Esophagus muscularis mucosa (tissue), 4 donors: ENCODE measurements around the gene DMAC2L. TPM values are rescaled to one million over a fixed set of nuclear protein-coding genes. Genes with fewer than 3 reads are reported as not detected.

Source experiments
- DNase-seq: peaks from one replicate; pipeline ENCODE4 v3.0.0-alpha.2; 2017; ENCODE audit errors: extremely low spot score
- H3K27ac ChIP-seq, 4 donors: fragments of 200-600 bp; sonication (generic); replicated peaks in 1 of 4; 1 replicate in 3 of 4; 2 replicates in 1 of 4; pipeline ENCODE4 v1.5.1; 2016 to 2019; ENCODE audit warnings: mild to moderate bottlenecking in 1 of 4
- H3K27me3 ChIP-seq, 4 donors: fragments of 200-600 bp; sonication (generic); one replicate each; pipeline versions ENCODE4 v1.5.1 to v1.6.0; 2016 to 2019
- H3K36me3 ChIP-seq, 4 donors: fragments of 200-600 bp; sonication (generic); one replicate each; pipeline ENCODE4 v1.5.1; 2016 to 2019
- H3K4me1 ChIP-seq, 4 donors: fragments of 200-600 bp; sonication (generic); one replicate each; pipeline ENCODE4 v1.5.1; 2016 to 2019
- H3K4me3 ChIP-seq, 4 donors: fragments of 200-600 bp; sonication (generic); 1 replicate in 2 of 4; 2 replicates in 2 of 4; pipeline ENCODE4 v1.5.1; 2016 to 2019; ENCODE audit warnings: mild to moderate bottlenecking in 4 of 4, moderate library complexity in 1 of 4
- H3K9me3 ChIP-seq, 4 donors: fragments of 200-600 bp; sonication (generic); 1 replicate in 3 of 4; 2 replicates in 1 of 4; pipeline ENCODE4 v1.5.1; 2016 to 2019
- EP300 ChIP-seq: sonication (generic); formaldehyde crosslinking; IDR thresholded peaks from one replicate; pipeline ENCODE4 v1.6.1; 2017; ENCODE audit warnings: antibody characterized with exemption
- POLR2A ChIP-seq: fragments of 450-650 bp; IDR thresholded peaks from one replicate; pipeline ENCODE4 v1.6.1; 2017; ENCODE audit warnings: antibody characterized with exemption, moderate library complexity, mild to moderate bottlenecking, low read depth
- POLR2AphosphoS5 ChIP-seq, 2 donors: sonication (generic); formaldehyde crosslinking; IDR thresholded peaks; one replicate each; pipeline ENCODE4 v1.6.1; 2017; ENCODE audit warnings: antibody characterized with exemption in 2 of 2
- WGBS: methylation state at CpG from one replicate; pipeline ENCODE4 v1.1.5; 2018; 5-methylcytosine and 5-hydroxymethylcytosine counted together
- intact Hi-C: fragments of 100-400 bp; cut with DNase I; formaldehyde crosslinking; loops from one replicate; pipeline ENCODE4 v1.15.1; 2023
- total RNA-seq, 4 donors: library from RNA; depleted of rRNA; stranded (reverse); fragments of >200 nt; gene quantifications; one replicate each; pipeline versions ENCODE4 v1.1.0 to v1.2.1, GENCODE V29; 2016
- TF ChIP-seq, protein P1 (sequence below), 3 experiments: fragments of 200-600 bp in 2 of 3; fragments of 450-650 bp in 1 of 3; sonication (generic) in 2 of 3; IDR thresholded peaks; one replicate each; pipeline ENCODE4 v1.5.1; 2017 to 2019; ENCODE audit warnings: antibody characterized with exemption in 3 of 3, mild to moderate bottlenecking in 2 of 3, moderate library complexity in 1 of 3

Gene DMAC2L
- total RNA-seq, 4 donors from 2014 or later: 9.9 to 33.6 (median 14.6) TPM

DNA sequence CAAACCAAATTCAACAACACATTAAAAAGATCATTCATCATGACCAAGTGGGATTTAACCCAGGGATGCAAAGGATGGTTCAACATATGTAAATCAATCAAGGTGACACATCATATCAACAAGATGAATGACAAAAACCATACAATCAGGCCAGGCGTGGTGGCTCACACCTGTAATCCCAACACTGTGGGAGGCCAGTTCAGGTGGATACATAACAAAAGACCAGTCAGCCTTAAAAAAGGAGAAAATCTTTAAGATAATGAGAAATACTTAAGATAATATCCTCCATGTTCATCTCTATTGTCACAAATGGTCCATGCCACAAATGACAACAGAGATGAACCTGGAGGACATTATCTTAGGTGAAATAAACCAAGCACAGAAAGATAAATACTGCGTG is 12.5 kb upstream of the DMAC2L start:
- intact Hi-C loops: no loop called here
- Histone ChIP-seq H3K27ac (no peak overlapping the region), H3K4me1 (no peaks in the 10 kb centered on the region), H3K4me3 (no peak overlapping the region), H3K9me3 (no peaks in the 10 kb centered on the region), H3K36me3 (peaks cover 0 to 5% (median 0%) of the 10 kb centered on the region in 4 donors), H3K27me3 (no peaks in the 10 kb centered on the region)
- 96% methylated on average over 2 of the region's 2 CpGs for WGBS
- no peak for TF ChIP-seq POLR2A
- no peak for TF ChIP-seq EP300
- TF ChIP-seq, protein P1, sequence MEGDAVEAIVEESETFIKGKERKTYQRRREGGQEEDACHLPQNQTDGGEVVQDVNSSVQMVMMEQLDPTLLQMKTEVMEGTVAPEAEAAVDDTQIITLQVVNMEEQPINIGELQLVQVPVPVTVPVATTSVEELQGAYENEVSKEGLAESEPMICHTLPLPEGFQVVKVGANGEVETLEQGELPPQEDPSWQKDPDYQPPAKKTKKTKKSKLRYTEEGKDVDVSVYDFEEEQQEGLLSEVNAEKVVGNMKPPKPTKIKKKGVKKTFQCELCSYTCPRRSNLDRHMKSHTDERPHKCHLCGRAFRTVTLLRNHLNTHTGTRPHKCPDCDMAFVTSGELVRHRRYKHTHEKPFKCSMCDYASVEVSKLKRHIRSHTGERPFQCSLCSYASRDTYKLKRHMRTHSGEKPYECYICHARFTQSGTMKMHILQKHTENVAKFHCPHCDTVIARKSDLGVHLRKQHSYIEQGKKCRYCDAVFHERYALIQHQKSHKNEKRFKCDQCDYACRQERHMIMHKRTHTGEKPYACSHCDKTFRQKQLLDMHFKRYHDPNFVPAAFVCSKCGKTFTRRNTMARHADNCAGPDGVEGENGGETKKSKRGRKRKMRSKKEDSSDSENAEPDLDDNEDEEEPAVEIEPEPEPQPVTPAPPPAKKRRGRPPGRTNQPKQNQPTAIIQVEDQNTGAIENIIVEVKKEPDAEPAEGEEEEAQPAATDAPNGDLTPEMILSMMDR (IDR thresholded peaks at IDR 0.05): no peak
- TF ChIP-seq POLR2AphosphoS5 (IDR thresholded peaks at IDR 0.05): no peak
- no peak for DNase-seq

DNA sequence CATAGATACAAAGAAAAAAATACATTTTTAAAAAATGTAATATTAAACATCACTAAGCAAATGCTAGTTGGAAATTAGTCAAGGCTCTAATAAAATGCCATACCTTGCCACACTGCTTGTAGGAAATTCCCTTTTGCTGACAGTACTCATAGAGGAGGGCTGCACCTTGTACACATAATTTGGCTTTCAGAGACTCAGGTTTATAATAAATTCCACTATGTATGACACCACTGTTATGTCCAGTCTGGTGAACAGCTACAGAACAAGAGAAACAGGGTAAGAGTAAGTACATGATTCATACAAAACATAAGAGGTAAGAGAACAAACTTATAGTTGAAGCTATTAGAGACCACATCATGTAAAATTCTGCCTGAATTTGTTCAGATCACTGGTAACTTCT is 10.2 kb upstream of the DMAC2L start:
- DNase-seq: no peak
- Histone ChIP-seq H3K36me3 (peaks cover 0 to 5% (median 0%) of the 10 kb centered on the region in 4 donors), H3K4me1 (no peaks in the 10 kb centered on the region), H3K4me3 (no peak overlapping the region), H3K27ac (no peak overlapping the region), H3K9me3 (no peaks in the 10 kb centered on the region), H3K27me3 (no peaks in the 10 kb centered on the region)
- intact Hi-C loops: no loop called here
- TF ChIP-seq EP300: no peak
- TF ChIP-seq POLR2A: no peak
- TF ChIP-seq POLR2AphosphoS5 (IDR thresholded peaks at IDR 0.05): no peak
- TF ChIP-seq, protein P1 (IDR thresholded peaks at IDR 0.05): no peak

GRCh38 chr14:50303744-50304471 is 8.2 kb upstream of the DMAC2L start:
- WGBS: 88% methylated on average over 8 of the region's 8 CpGs
- H3K27me3 ChIP-seq: no peaks in the 10 kb centered on the region
- no peaks in the 10 kb centered on the region for H3K9me3 ChIP-seq
- TF ChIP-seq, protein P1 (IDR thresholded peaks at IDR 0.05): no peak
- no peak for TF ChIP-seq EP300
- no peak for TF ChIP-seq POLR2AphosphoS5 (IDR thresholded peaks at IDR 0.05)
- TF ChIP-seq POLR2A: no peak
- no peak for DNase-seq
- intact Hi-C loops: no loop called here
- H3K36me3 ChIP-seq: peaks cover 0 to 5% (median 0%) of the 10 kb centered on the region in 4 donors
- H3K4me1 ChIP-seq: no peaks in the 10 kb centered on the region
- H3K27ac ChIP-seq: no peak overlapping the region
- no peak overlapping the region for H3K4me3 ChIP-seq

DNA sequence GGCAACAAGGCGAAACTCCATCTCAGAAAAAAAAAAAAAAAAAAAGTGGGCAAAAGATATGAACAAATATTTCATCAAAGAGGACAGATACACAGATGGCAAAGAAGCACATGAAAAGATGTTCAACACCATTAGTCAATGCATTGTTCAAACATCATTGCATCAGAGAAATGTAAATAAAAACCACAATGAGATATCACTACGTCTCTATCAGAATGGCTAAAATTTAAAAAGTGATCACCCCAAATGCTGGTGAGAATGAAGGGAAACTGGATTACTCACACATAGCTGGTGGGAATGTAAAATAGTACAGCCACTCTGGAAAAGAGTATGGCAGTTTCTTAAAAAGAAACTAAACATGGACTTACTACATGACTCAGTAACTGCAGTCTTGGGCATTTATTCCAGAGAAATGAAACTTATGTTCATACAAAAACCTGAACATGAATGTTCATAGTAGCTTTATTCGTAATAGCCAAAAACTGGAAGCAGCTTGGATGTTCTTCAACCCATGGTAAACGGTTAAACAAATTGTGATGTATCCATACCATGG is 3.7 kb upstream of the DMAC2L start:
- no peaks in the 10 kb centered on the region for H3K27me3 ChIP-seq
- no peaks in the 10 kb centered on the region for H3K9me3 ChIP-seq
- peaks cover 13 to 22% (median 16%) of the 10 kb centered on the region in 4 donors for H3K4me1 ChIP-seq
- 96% methylated on average over 4 of the region's 4 CpGs for WGBS
- H3K4me3 ChIP-seq: no peak overlapping the region
- no peaks in the 10 kb centered on the region for H3K36me3 ChIP-seq
- no peak overlapping the region for H3K27ac ChIP-seq
- TF ChIP-seq EP300 (no peak), POLR2AphosphoS5 (IDR thresholded peaks at IDR 0.05) (no peak), POLR2A (no peak)
- TF ChIP-seq, protein P1 (IDR thresholded peaks at IDR 0.05): no peak
- intact Hi-C loops: no loop called here
- no peak for DNase-seq
